Stomach (tissue), 9 donors: ENCODE data around the gene SOWAHC. TPM values are rescaled to one million over a fixed set of nuclear protein-coding genes. Genes with fewer than 3 reads are reported as not detected.

Experiments used
- DNase-seq, 2 donors: peaks; one replicate each; pipeline versions ENCODE4 v3.0.0 to v3.0.0-alpha.2; 2013 to 2019
- H3K27ac ChIP-seq, 5 donors: fragments of 200-600 bp in 4 of 5; sonication (generic) in 4 of 5; one replicate each; pipeline ENCODE4 v1.5.1; 2013 to 2019; ENCODE audit warnings: mild to moderate bottlenecking in 1 of 5, moderate library complexity in 1 of 5
- H3K27me3 ChIP-seq, 3 donors: fragments of 200-600 bp; sonication (generic); one replicate each; pipeline ENCODE4 v1.5.1; 2017 to 2019; ENCODE audit warnings: mixed run types in 1 of 3
- H3K36me3 ChIP-seq, 4 donors: fragments of 200-600 bp; sonication (generic); 1 replicate in 3 of 4; 2 replicates in 1 of 4; pipeline ENCODE4 v1.5.1; 2016 to 2019
- H3K4me1 ChIP-seq, 4 donors: fragments of 200-600 bp; sonication (generic); one replicate each; pipeline ENCODE4 v1.5.1; 2016 to 2019
- H3K4me3 ChIP-seq, 4 donors: fragments of 200-600 bp; sonication (generic) in 3 of 4; one replicate each; pipeline ENCODE4 v1.5.1; 2016 to 2019; ENCODE audit warnings: mild to moderate bottlenecking in 1 of 4
- H3K9me3 ChIP-seq, 4 donors: fragments of 200-600 bp; sonication (generic); one replicate each; pipeline ENCODE4 v1.5.1; 2016 to 2019
- EP300 ChIP-seq: sonication (generic); formaldehyde crosslinking; IDR thresholded peaks from one replicate; pipeline ENCODE4 v1.6.1; 2017; ENCODE audit warnings: antibody characterized with exemption
- POLR2A ChIP-seq, 4 donors: fragments of 450-650 bp; IDR thresholded peaks; one replicate each; pipeline ENCODE4 v1.6.1; 2016; ENCODE audit warnings: antibody characterized with exemption in 4 of 4, control low read depth in 2 of 4, mild to moderate bottlenecking in 1 of 4, moderate library complexity in 1 of 4
- POLR2AphosphoS5 ChIP-seq, 3 donors: sonication (generic); formaldehyde crosslinking; IDR thresholded peaks; one replicate each; pipeline ENCODE4 v1.6.1; 2016; ENCODE audit warnings: antibody characterized with exemption in 3 of 3
- WGBS, 5 donors: extraction: QIAGEN DNeasy Blood & Tissue Kit in 3 of 5; methylation state at CpG; one replicate each; pipeline versions ENCODE4 v1.1.5 to v1.1.7; 2013 to 2018; 5-methylcytosine and 5-hydroxymethylcytosine counted together
- intact Hi-C: fragments of 100-400 bp; cut with DNase I; formaldehyde crosslinking; loops from one replicate; pipeline ENCODE4 v1.15.1; 2023; ENCODE audit warnings: low total_unique reads
- polyA plus RNA-seq, 3 donors: library from polyadenylated mRNA; stranded (reverse); fragments of 200-250 nt; gene quantifications; one replicate each; pipeline ENCODE4 v1.2.3, GENCODE V29; 2013
- total RNA-seq, 5 donors: library from RNA; depleted of rRNA; stranded (reverse); fragments of >200 nt; gene quantifications; one replicate each; pipeline versions ENCODE4 v1.1.0 to v1.2.3, GENCODE V29; 2014 to 2016
- TF ChIP-seq, protein P1 (sequence below), 7 experiments: fragments of 450-650 bp in 4 of 7; fragments of 200-600 bp in 3 of 7; sonication (generic) in 3 of 7; IDR thresholded peaks; one replicate each; pipeline ENCODE4 v1.5.1; 2016 to 2019; ENCODE audit warnings: antibody characterized with exemption in 7 of 7, control low read depth in 2 of 7, mild to moderate bottlenecking in 1 of 7
- donor health status: healthy with polysubstance abuse.
- donor health status: Bipolar disorder and iron deficiency.
- donor health status: healthy.

The SOWAHC gene
- total and polyA plus RNA-seq, 8 donors, result 3.3 to 93.9 (median 9.2) TPM

GRCh38 chr2:109633284-109633961 is 19.3 kb downstream of the SOWAHC start:
- Histone ChIP-seq H3K4me3 (no peak overlapping the region), H3K36me3 (no peaks in the 10 kb centered on the region), H3K4me1 (peaks cover 0 to 4% (median 0%) of the 10 kb centered on the region in 4 donors), H3K9me3 (no peaks in the 10 kb centered on the region), H3K27ac (no peak overlapping the region), H3K27me3 (no peaks in the 10 kb centered on the region)
- intact Hi-C loops, result no loop called here
- no peak for DNase-seq
- 90 to 93% (median 91%) methylated on average over 10 of the region's 10 CpGs for WGBS, 5 donors
- TF ChIP-seq POLR2AphosphoS5 (IDR thresholded peaks at IDR 0.05), result no peak
- TF ChIP-seq EP300, result no peak
- no peak for TF ChIP-seq POLR2A (IDR thresholded peaks at IDR 0.05)
- TF ChIP-seq, protein P1, sequence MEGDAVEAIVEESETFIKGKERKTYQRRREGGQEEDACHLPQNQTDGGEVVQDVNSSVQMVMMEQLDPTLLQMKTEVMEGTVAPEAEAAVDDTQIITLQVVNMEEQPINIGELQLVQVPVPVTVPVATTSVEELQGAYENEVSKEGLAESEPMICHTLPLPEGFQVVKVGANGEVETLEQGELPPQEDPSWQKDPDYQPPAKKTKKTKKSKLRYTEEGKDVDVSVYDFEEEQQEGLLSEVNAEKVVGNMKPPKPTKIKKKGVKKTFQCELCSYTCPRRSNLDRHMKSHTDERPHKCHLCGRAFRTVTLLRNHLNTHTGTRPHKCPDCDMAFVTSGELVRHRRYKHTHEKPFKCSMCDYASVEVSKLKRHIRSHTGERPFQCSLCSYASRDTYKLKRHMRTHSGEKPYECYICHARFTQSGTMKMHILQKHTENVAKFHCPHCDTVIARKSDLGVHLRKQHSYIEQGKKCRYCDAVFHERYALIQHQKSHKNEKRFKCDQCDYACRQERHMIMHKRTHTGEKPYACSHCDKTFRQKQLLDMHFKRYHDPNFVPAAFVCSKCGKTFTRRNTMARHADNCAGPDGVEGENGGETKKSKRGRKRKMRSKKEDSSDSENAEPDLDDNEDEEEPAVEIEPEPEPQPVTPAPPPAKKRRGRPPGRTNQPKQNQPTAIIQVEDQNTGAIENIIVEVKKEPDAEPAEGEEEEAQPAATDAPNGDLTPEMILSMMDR (IDR thresholded peaks at IDR 0.05), result no peak

GRCh38 chr2:109635426-109636304 is 21.5 kb downstream of the SOWAHC start:
- WGBS, 5 donors, result 80 to 90% (median 87%) methylated on average over 11 of the region's 11 CpGs
- TF ChIP-seq POLR2AphosphoS5 (IDR thresholded peaks at IDR 0.05) (no peak), POLR2A (IDR thresholded peaks at IDR 0.05) (no peak), EP300 (no peak)
- TF ChIP-seq, protein P1 (IDR thresholded peaks at IDR 0.05), result no peak
- Histone ChIP-seq H3K4me3 (no peak overlapping the region), H3K27ac (no peak overlapping the region), H3K9me3 (no peaks in the 10 kb centered on the region), H3K36me3 (no peaks in the 10 kb centered on the region), H3K27me3 (no peaks in the 10 kb centered on the region), H3K4me1 (peaks cover 0 to 4% (median 0%) of the 10 kb centered on the region in 4 donors)
- intact Hi-C loops, result no loop called here
- DNase-seq, result no peak

DNA sequence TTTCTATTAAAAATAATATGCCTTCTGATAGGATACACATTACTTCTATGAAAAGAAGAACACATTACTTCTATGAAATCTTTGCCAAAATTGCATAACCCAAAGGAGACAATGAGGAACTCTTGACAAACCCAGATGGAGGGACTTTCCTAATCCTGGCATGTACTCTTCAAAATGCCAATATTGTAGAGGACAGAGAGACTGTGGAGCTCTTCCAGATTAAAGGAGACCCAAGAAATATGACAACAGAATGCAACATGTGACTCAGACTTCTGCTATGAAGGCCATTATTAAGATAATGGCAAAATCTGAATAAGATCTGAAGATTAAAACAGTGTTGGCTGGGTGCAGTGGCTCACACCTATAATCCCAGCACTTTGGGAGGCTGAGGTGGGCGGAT is 22.2 kb downstream of the SOWAHC start:
- WGBS, 5 donors, result 87 to 93% (median 91%) methylated on average over 1 of the region's 1 CpG
- TF ChIP-seq POLR2A (IDR thresholded peaks at IDR 0.05), result no peak
- no peak for TF ChIP-seq EP300
- TF ChIP-seq, protein P1 (IDR thresholded peaks at IDR 0.05), result no peak
- TF ChIP-seq POLR2AphosphoS5 (IDR thresholded peaks at IDR 0.05), result no peak
- Histone ChIP-seq H3K36me3 (no peaks in the 10 kb centered on the region), H3K9me3 (no peaks in the 10 kb centered on the region), H3K4me1 (peaks cover 0 to 4% (median 0%) of the 10 kb centered on the region in 4 donors), H3K27ac (no peak overlapping the region), H3K4me3 (no peak overlapping the region), H3K27me3 (no peaks in the 10 kb centered on the region)
- no peak for DNase-seq
- intact Hi-C loops, result no loop called here

DNA sequence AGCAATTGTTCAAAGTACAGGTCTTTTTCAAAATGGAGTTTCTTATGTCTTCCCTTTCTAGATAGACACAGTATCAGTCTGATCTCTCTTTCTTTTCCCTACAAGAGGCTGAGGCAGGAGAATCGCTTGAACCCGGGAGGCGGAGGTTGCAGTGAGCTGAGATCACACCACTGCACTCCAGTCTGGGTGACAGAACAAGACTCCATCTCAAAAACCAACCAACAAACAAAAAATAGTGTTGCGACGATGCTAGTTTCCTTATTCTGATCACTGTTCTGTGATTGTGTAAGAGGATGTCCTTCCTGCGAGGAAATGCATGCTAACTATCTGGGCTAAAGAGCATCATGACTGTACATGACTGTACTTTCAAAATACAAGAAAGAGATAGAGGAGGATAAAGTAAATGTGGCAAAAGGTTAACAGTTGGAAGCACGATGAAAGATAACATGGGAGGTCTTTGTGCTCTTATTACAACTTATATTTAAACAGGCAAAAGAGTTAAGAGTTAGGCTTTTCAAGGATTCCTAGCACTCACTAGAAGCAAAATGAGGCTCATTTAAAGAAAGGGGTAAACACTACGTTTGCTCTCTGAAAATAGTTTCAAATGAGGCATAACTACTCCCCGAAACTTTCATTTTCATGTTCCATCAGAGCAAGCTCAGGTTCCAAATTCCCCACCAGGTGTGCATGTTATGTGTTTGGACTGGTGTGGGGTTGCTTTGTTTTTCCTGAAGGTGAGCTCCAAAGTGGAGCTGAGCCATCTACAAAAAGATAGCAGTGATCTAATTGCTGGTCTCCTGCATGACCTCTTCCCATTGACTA is 23.8 kb downstream of the SOWAHC start:
- TF ChIP-seq, protein P1 (IDR thresholded peaks at IDR 0.05), result no peak
- TF ChIP-seq POLR2AphosphoS5 (IDR thresholded peaks at IDR 0.05) (peak in 1 of 3 donors; percentile 34), EP300 (no peak)

More for the DNA sequence above, 23.8 kb downstream of the SOWAHC start:
- no peak for DNase-seq
- Histone ChIP-seq H3K4me1 (peaks cover 0 to 4% (median 0%) of the 10 kb centered on the region in 4 donors), H3K27ac (peak overlapping the region in 1 of 5 donors; percentile 61), H3K4me3 (no peak overlapping the region), H3K9me3 (no peaks in the 10 kb centered on the region), H3K27me3 (no peaks in the 10 kb centered on the region), H3K36me3 (no peaks in the 10 kb centered on the region)
- intact Hi-C loops, result no loop called here
- WGBS, 5 donors, result 64 to 71% (median 67%) methylated on average over 9 of the region's 9 CpGs
